A673 (cell line): ENCODE measurements around the gene MGME1.

Experiments
- EZH2 ChIP-seq: fragments of 200-600 bp; sonication (generic); IDR thresholded peaks from 2 replicates; pipeline ENCODE4 v1.6.1; 2017; ENCODE audit warnings: borderline replicate concordance, low read depth, mild to moderate bottlenecking, mixed read lengths, antibody characterized with exemption, low read length; ENCODE audit not compliant: poor library complexity, severe bottlenecking
- TF ChIP-seq, protein P1 (sequence below): fragments of 300-800, 200-600 bp; sonication (generic); conservative IDR thresholded peaks from 2 replicates; pipeline ENCODE4 v1.5.1; 2017; ENCODE audit warnings: low read depth, mild to moderate bottlenecking, antibody characterized with exemption, low read length, moderate library complexity, mixed read lengths

GRCh38 chr20:17932396-17932795, 36.4 kb upstream of the MGME1 start:
- TF ChIP-seq, protein P1, sequence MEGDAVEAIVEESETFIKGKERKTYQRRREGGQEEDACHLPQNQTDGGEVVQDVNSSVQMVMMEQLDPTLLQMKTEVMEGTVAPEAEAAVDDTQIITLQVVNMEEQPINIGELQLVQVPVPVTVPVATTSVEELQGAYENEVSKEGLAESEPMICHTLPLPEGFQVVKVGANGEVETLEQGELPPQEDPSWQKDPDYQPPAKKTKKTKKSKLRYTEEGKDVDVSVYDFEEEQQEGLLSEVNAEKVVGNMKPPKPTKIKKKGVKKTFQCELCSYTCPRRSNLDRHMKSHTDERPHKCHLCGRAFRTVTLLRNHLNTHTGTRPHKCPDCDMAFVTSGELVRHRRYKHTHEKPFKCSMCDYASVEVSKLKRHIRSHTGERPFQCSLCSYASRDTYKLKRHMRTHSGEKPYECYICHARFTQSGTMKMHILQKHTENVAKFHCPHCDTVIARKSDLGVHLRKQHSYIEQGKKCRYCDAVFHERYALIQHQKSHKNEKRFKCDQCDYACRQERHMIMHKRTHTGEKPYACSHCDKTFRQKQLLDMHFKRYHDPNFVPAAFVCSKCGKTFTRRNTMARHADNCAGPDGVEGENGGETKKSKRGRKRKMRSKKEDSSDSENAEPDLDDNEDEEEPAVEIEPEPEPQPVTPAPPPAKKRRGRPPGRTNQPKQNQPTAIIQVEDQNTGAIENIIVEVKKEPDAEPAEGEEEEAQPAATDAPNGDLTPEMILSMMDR: no peak
- no peak for TF ChIP-seq EZH2
